GM19099 (cell line): ENCODE data around the gene BEST2.

Experiments
- POLR2A ChIP-seq: IDR thresholded peaks from 3 replicates; pipeline ENCODE4 v1.6.1; 2011; ENCODE audit warnings: low read depth; ENCODE audit not compliant: insufficient read length; ENCODE audit errors: extremely low read depth

Gene BEST2

GRCh38 chr19:12723641-12724426 is 27.8 kb upstream of the BEST2 start, which contains the start of gene TNPO2:
Gene TNPO2 (minus strand): TSS chr19:12723932. CDS start chr19:12720977, 2,955 bp downstream.
- peak; percentile 70 for TF ChIP-seq POLR2A

GRCh38 chr19:12726988-12727316 is 24.6 kb upstream of the BEST2 start:
- no peak for TF ChIP-seq POLR2A

- no peak for TF ChIP-seq POLR2A
These were observed 23.7 kb upstream of the BEST2 start for GRCh38 chr19:12727745-12728433.

GRCh38 chr19:12730064-12730463 is 21.5 kb upstream of the BEST2 start:
- TF ChIP-seq POLR2A = no peak

GRCh38 chr19:12731337-12731736 is 20.3 kb upstream of the BEST2 start:
- no peak for TF ChIP-seq POLR2A

- TF ChIP-seq POLR2A = no peak
These were observed 18.0 kb upstream of the BEST2 start for GRCh38 chr19:12733369-12734214.

DNA sequence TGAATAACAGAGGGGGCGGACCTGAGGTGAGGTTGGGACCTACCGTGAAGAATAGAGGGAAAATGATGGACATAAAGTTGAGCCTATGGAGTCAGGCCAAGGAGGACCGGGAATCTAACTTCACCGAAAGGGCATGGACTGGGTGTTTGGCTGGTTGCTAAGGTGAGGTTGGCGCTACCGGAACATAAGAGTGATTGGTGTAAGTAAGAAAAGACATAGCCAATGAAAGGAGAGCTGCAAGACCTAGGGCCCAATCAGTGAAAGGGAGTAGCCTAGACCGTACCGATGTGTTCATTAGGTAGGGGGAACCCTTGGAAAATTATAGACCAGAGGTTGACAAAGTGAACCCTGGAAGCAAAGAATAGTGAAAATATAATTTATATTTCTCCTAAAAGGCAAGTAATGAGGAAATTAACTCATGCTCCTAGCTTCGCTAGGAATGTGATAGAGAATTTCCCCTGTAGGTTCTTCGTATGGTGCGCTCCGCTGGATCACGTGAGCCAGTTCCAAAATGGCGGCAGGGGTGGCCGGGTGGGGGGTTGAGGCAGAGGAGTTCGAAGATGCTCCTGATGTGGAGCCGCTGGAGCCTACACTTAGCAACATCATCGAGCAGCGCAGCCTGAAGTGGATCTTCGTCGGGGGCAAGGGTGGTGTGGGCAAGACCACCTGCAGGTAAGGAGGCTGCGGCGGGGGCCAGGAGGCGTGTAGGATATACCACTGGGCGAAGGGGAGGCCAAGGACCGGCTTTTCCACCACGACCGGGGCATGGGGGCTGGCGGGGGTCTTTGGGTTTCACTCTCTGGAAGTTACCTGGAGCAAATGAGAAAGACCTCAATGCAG is 14.4 kb upstream of the BEST2 start, which contains the start of gene GET3:
GET3 (plus strand) TSS at position 503 of the 840 bp plus-strand sequence; CDS start at position 512, 9 bp downstream.
- TF ChIP-seq POLR2A = peak; percentile 89

GRCh38 chr19:12737835-12738351 is 13.7 kb upstream of the BEST2 start:
- TF ChIP-seq POLR2A = no peak

- TF ChIP-seq POLR2A = no peak
These were observed 6.3 kb upstream of the BEST2 start for GRCh38 chr19:12745166-12745897.

DNA sequence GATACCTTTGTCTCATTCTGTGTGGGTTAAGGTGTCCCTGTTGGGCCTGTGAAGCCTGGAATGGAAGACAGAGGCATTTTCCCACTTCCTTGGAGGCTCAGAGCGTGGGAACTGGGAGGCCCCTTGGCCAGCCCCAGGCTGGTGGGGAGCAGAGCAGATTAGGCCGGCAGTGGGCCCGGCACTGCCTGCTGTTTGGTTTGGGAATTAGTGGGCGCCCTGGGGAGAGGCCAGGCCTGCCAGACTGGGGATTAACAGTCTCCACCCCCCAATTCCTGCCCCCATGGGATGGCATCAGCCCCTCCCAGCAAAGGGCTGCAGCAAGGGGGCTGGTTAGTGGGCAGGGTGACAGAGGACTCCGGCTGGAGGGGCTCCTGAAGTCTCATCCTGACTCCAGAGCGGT is 3.1 kb upstream of the BEST2 start:
- TF ChIP-seq POLR2A = no peak

- TF ChIP-seq POLR2A = no peak
These were observed 1.6 kb upstream of the BEST2 start for GRCh38 chr19:12749938-12750521.

- TF ChIP-seq POLR2A = no peak
These were observed 740 bp upstream of the BEST2 start for GRCh38 chr19:12750851-12751250.

DNA sequence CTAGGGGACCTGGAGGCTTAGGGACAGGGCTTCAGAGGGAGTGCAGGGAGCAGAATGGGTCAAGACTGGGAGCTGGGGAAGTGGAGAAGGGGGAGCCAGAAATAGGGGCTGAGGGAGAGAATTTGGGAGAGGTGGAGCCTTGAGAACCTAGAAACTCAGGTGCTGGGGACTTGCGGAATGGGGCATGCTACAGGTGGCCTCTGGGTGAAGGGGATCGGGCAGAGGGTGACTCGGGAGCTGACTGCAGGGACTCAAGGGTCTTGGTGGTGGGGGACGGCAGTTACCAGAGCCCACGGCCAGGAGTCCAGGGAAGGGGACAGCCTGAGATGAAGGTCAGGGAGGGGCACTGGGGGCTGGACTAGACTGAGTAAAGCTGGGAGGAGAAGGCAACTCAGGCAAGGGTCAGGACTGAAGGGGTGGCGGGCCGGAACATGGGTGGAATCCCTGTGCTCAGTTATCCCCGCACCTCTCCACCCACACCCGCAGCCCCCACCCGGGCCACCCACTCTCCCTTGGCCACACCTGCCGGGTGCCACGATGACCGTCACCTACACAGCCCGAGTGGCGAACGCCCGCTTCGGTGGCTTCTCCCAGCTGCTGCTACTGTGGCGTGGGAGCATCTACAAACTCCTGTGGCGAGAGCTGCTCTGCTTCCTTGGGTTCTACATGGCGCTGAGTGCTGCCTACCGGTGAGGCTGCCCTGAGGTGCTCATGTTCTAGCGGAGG is 628 bp downstream of the BEST2 start:
- no peak for TF ChIP-seq POLR2A
